HEK293 (cell line): Measurements from ENCODE around the gene FOXP1.

Experiments used
- KLF10 ChIP-seq: fragments of 450-650 bp; IDR thresholded peaks from 2 replicates; pipeline ENCODE4 v1.5.1; 2018; ENCODE audit warnings: missing biosample characterization, mild to moderate bottlenecking, missing genetic modification characterization
- SETDB1 ChIP-seq: IDR thresholded peaks from one replicate; pipeline ENCODE4 v1.6.1; 2017; ENCODE audit warnings: mild to moderate bottlenecking, low read length, moderate library complexity, mixed read lengths; ENCODE audit not compliant: insufficient read length
- SP7 ChIP-seq: fragments of 450-650 bp; formaldehyde crosslinking; IDR thresholded peaks from 2 replicates; pipeline ENCODE4 v1.5.1; 2016; ENCODE audit warnings: missing biosample characterization, missing genetic modification characterization
- ZNF114 ChIP-seq: fragments of 450-650 bp; formaldehyde crosslinking; IDR thresholded peaks from 2 replicates; pipeline ENCODE4 v1.5.0; 2017; ENCODE audit warnings: missing biosample characterization, missing genetic modification characterization
- ZNF239 ChIP-seq: fragments of 450-650 bp; formaldehyde crosslinking; IDR thresholded peaks from 2 replicates; pipeline ENCODE4 v1.5.1; 2016; ENCODE audit warnings: missing biosample characterization, missing genetic modification characterization
- ZNF394 ChIP-seq: fragments of 450-650 bp; formaldehyde crosslinking; IDR thresholded peaks from 2 replicates; pipeline ENCODE4 v1.5.1; 2016; ENCODE audit warnings: missing biosample characterization, missing genetic modification characterization, mild to moderate bottlenecking, moderate library complexity, borderline replicate concordance
- ZNF544 ChIP-seq: fragments of 450-650 bp; formaldehyde crosslinking; IDR thresholded peaks from 2 replicates; pipeline ENCODE4 v1.5.0; 2017; ENCODE audit warnings: missing biosample characterization, missing genetic modification characterization
- ZNF600 ChIP-seq: fragments of 450-650 bp; formaldehyde crosslinking; IDR thresholded peaks from 2 replicates; pipeline ENCODE4 v1.5.1; 2016; ENCODE audit warnings: missing biosample characterization, missing genetic modification characterization
- ZNF629 ChIP-seq: fragments of 450-650 bp; formaldehyde crosslinking; IDR thresholded peaks from 2 replicates; pipeline ENCODE4 v1.5.1; 2017; ENCODE audit warnings: missing biosample characterization, missing genetic modification characterization
- TF ChIP-seq, protein P1 (sequence below): fragments of 450-650 bp; formaldehyde crosslinking; IDR thresholded peaks from 2 replicates; pipeline ENCODE4 v1.5.1; 2016; ENCODE audit warnings: missing biosample characterization, missing genetic modification characterization
- TF ChIP-seq, protein P2 (sequence below): sonication (generic); formaldehyde crosslinking; IDR thresholded peaks from 2 replicates; pipeline ENCODE4 v1.8.1; 2022; ENCODE audit warnings: mild to moderate bottlenecking, moderate library complexity, missing genetic modification reagents
- TF ChIP-seq, protein P3 (sequence below): fragments of 450-650 bp; formaldehyde crosslinking; IDR thresholded peaks from 2 replicates; pipeline ENCODE4 v1.5.1; 2016; ENCODE audit warnings: missing biosample characterization, missing genetic modification characterization
- TF ChIP-seq, protein P4 (sequence below): fragments of 450-650 bp; formaldehyde crosslinking; IDR thresholded peaks from 2 replicates; pipeline ENCODE4 v1.5.1; 2016; ENCODE audit warnings: missing biosample characterization, missing genetic modification characterization

DNA sequence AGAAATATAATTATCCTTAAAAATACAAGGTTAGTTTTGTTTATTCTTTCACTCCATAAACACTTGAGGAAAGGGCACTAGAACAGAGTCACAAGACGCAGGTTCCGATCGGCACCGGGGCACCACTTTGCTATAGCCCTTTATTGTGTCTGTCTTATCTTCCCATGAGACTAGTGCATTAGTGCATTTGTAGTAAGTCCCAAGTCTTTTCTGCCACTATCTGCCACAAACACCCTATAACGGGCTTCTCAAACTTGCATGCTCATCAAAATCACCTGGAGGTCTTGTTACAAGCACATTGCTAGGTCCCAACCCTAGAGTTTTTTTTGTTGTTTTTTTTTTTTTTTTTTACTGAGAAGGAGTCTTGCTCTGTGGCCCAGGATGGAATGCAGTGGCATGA lies 213.1 kb downstream of the FOXP1 start:
- TF ChIP-seq, protein P1, sequence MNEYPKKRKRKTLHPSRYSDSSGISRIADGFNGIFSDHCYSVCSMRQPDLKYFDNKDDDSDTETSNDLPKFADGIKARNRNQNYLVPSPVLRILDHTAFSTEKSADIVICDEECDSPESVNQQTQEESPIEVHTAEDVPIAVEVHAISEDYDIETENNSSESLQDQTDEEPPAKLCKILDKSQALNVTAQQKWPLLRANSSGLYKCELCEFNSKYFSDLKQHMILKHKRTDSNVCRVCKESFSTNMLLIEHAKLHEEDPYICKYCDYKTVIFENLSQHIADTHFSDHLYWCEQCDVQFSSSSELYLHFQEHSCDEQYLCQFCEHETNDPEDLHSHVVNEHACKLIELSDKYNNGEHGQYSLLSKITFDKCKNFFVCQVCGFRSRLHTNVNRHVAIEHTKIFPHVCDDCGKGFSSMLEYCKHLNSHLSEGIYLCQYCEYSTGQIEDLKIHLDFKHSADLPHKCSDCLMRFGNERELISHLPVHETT (tag by site-specific recombination) = no peak
- TF ChIP-seq, protein P2, sequence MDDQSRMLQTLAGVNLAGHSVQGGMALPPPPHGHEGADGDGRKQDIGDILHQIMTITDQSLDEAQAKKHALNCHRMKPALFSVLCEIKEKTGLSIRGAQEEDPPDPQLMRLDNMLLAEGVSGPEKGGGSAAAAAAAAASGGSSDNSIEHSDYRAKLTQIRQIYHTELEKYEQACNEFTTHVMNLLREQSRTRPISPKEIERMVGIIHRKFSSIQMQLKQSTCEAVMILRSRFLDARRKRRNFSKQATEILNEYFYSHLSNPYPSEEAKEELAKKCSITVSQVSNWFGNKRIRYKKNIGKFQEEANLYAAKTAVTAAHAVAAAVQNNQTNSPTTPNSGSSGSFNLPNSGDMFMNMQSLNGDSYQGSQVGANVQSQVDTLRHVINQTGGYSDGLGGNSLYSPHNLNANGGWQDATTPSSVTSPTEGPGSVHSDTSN (CRISPR knock-in tag) = no peak
- TF ChIP-seq ZNF114 (tag by site-specific recombination) = no peak
- TF ChIP-seq KLF10 (tag by site-specific recombination) = no peak
- TF ChIP-seq ZNF600 (tag by site-specific recombination) = no peak
- no peak for TF ChIP-seq ZNF629 (tag by site-specific recombination)
- TF ChIP-seq, protein P3, sequence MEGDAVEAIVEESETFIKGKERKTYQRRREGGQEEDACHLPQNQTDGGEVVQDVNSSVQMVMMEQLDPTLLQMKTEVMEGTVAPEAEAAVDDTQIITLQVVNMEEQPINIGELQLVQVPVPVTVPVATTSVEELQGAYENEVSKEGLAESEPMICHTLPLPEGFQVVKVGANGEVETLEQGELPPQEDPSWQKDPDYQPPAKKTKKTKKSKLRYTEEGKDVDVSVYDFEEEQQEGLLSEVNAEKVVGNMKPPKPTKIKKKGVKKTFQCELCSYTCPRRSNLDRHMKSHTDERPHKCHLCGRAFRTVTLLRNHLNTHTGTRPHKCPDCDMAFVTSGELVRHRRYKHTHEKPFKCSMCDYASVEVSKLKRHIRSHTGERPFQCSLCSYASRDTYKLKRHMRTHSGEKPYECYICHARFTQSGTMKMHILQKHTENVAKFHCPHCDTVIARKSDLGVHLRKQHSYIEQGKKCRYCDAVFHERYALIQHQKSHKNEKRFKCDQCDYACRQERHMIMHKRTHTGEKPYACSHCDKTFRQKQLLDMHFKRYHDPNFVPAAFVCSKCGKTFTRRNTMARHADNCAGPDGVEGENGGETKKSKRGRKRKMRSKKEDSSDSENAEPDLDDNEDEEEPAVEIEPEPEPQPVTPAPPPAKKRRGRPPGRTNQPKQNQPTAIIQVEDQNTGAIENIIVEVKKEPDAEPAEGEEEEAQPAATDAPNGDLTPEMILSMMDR = no peak
- no peak for TF ChIP-seq ZNF239
- TF ChIP-seq ZNF394 (tag by site-specific recombination) = no peak
- TF ChIP-seq SETDB1 = no peak
- no peak for TF ChIP-seq SP7 (tag by site-specific recombination)
- TF ChIP-seq, protein P4, sequence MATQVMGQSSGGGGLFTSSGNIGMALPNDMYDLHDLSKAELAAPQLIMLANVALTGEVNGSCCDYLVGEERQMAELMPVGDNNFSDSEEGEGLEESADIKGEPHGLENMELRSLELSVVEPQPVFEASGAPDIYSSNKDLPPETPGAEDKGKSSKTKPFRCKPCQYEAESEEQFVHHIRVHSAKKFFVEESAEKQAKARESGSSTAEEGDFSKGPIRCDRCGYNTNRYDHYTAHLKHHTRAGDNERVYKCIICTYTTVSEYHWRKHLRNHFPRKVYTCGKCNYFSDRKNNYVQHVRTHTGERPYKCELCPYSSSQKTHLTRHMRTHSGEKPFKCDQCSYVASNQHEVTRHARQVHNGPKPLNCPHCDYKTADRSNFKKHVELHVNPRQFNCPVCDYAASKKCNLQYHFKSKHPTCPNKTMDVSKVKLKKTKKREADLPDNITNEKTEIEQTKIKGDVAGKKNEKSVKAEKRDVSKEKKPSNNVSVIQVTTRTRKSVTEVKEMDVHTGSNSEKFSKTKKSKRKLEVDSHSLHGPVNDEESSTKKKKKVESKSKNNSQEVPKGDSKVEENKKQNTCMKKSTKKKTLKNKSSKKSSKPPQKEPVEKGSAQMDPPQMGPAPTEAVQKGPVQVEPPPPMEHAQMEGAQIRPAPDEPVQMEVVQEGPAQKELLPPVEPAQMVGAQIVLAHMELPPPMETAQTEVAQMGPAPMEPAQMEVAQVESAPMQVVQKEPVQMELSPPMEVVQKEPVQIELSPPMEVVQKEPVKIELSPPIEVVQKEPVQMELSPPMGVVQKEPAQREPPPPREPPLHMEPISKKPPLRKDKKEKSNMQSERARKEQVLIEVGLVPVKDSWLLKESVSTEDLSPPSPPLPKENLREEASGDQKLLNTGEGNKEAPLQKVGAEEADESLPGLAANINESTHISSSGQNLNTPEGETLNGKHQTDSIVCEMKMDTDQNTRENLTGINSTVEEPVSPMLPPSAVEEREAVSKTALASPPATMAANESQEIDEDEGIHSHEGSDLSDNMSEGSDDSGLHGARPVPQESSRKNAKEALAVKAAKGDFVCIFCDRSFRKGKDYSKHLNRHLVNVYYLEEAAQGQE (tag by site-specific recombination) = no peak
- TF ChIP-seq ZNF544 = no peak
